GM12878 (cell line): ENCODE results near the gene SLC11A1. TPM values are rescaled to one million over a fixed set of nuclear protein-coding genes. Genes with fewer than 3 reads are reported as not detected.

Experiments
- ATAC-seq: fragments of 200-7000 bp; cut with Tn5 transposase; 3 replicates; pipeline ENCODE4 v1.9.1; 2020; ENCODE audit warnings: mild to moderate bottlenecking, moderate library complexity
- BruUV-seq: library from RNA; stranded (reverse); fragments of 400-500 nt; replicated peaks from 2 replicates; lab custom pipeline; 2021; lab: Mats Ljungman, UMichigan
- CTCF ChIA-PET: fragments of 300-600 bp; sonication (Branson Sonifier 250); formaldehyde crosslinking; extraction: SDS; loops from one replicate; lab custom pipeline; 2021; ENCODE audit warnings: inconsistent platforms; lab: Yijun Ruan, JAX
- POLR2A ChIA-PET: fragments of 350-600 bp; formaldehyde crosslinking; extraction: SDS; loops from one replicate; lab custom pipeline; 2021; ENCODE audit warnings: inconsistent platforms; lab: Charles Lee
- RAD21 ChIA-PET: fragments of 300-600 bp; sonication (Branson Sonifier 250); formaldehyde crosslinking; loops from one replicate; lab custom pipeline; 2023; ENCODE audit warnings: antibody characterized with exemption; ENCODE audit not compliant: unreplicated experiment; lab: Charles Lee
- SMC1A ChIA-PET: fragments of 300-600 bp; sonication (Branson Sonifier 250); formaldehyde crosslinking; loops from one replicate; lab custom pipeline; 2023; ENCODE audit not compliant: unreplicated experiment, uncharacterized antibody; lab: Charles Lee
- DNase-seq: peaks from one replicate; pipeline ENCODE4 v3.0.0-alpha.2; 2011; ENCODE audit warnings: low read depth, low spot score
- FAIRE-seq: peaks from 3 replicates; lab custom pipeline; 2011; peaks lifted over from hg19 to GRCh38; lab: Jason Lieb, UNC
- H2AFZ ChIP-seq: 2 replicates; pipeline ENCODE4 v1.6.0; 2011; ENCODE audit warnings: low read depth, low read length, control low read depth; ENCODE audit not compliant: control insufficient read depth
- H3K27ac ChIP-seq: 2 replicates; pipeline ENCODE4 v1.5.1; 2011; ENCODE audit warnings: control low read depth; ENCODE audit not compliant: control insufficient read depth, insufficient read depth
- H3K27me3 ChIP-seq, 2 experiments: replicated peaks in 1 of 2; 2 replicates each; pipeline versions ENCODE4 v1.6.0 to v1.6.1; 2011; ENCODE audit warnings: low read length in 1 of 2; ENCODE audit not compliant: control insufficient read depth in 2 of 2, insufficient read depth in 2 of 2
- H3K36me3 ChIP-seq, 2 experiments: 2 replicates each; pipeline ENCODE4 v1.5.1; 2011; ENCODE audit warnings: low read length in 1 of 2; ENCODE audit not compliant: control insufficient read depth in 2 of 2, insufficient read depth in 2 of 2
- H3K4me1 ChIP-seq: 2 replicates; pipeline ENCODE4 v1.6.1; 2011; ENCODE audit warnings: mild to moderate bottlenecking, low read length, moderate library complexity, mixed read lengths; ENCODE audit not compliant: control insufficient read depth, insufficient read depth
- H3K4me2 ChIP-seq: 2 replicates; pipeline ENCODE4 v1.6.0; 2011; ENCODE audit warnings: control low read depth; ENCODE audit not compliant: control insufficient read depth, insufficient read depth
- H3K4me3 ChIP-seq: fragments of 200-600 bp; sonication (generic); 2 replicates; pipeline ENCODE4 v1.5.1; 2016
- H3K79me2 ChIP-seq: 2 replicates; pipeline ENCODE4 v1.6.0; 2011; ENCODE audit warnings: low read length; ENCODE audit not compliant: control insufficient read depth, insufficient read depth
- H3K9ac ChIP-seq: 2 replicates; pipeline ENCODE4 v1.8.0; 2011; ENCODE audit warnings: low read length, control low read depth, mixed read lengths; ENCODE audit not compliant: control insufficient read depth, insufficient read depth
- H3K9me3 ChIP-seq: replicated peaks from 3 replicates; pipeline ENCODE4 v1.5.1; 2011; ENCODE audit warnings: mild to moderate bottlenecking, low read length; ENCODE audit not compliant: control insufficient read depth, insufficient read depth
- H4K20me1 ChIP-seq: 2 replicates; pipeline ENCODE4 v1.6.0; 2011; ENCODE audit not compliant: control insufficient read depth, insufficient read depth
- BCL3 ChIP-seq: IDR thresholded peaks from 2 replicates; pipeline ENCODE4 v1.6.1; 2011; ENCODE audit warnings: borderline replicate concordance, low read depth, mild to moderate bottlenecking, moderate library complexity, low read length; ENCODE audit not compliant: insufficient read depth, poor library complexity, severe bottlenecking
- EED ChIP-seq: sonication (generic); IDR thresholded peaks from 2 replicates; pipeline ENCODE4 v1.6.1; 2016; ENCODE audit warnings: antibody characterized with exemption, low read depth
- FOXM1 ChIP-seq: IDR thresholded peaks from 2 replicates; pipeline ENCODE4 v1.6.1; 2012; ENCODE audit warnings: low read depth, mild to moderate bottlenecking, inconsistent platforms, low read length, moderate library complexity
- PAX8 ChIP-seq: fragments of 450-650 bp; IDR thresholded peaks from 2 replicates; pipeline ENCODE4 v1.6.1; 2017; ENCODE audit warnings: mild to moderate bottlenecking, moderate library complexity
- RAD51 ChIP-seq: fragments of 450-650 bp; IDR thresholded peaks from 2 replicates; pipeline ENCODE4 v1.6.1; 2016; ENCODE audit warnings: moderate library complexity, mild to moderate bottlenecking, inconsistent platforms
- RB1 ChIP-seq: fragments of 450-650 bp; formaldehyde crosslinking; IDR thresholded peaks from 2 replicates; pipeline ENCODE4 v1.6.1; 2017; ENCODE audit warnings: mild to moderate bottlenecking, borderline replicate concordance
- RCOR1 ChIP-seq: conservative IDR thresholded peaks from 2 replicates; pipeline ENCODE4 v1.6.1; 2012; ENCODE audit warnings: low read depth, low read length, improper control_type of control experiment
- SPI1 ChIP-seq: IDR thresholded peaks from 2 replicates; pipeline ENCODE4 v1.6.1; 2011; ENCODE audit warnings: low read depth, mild to moderate bottlenecking, low read length, moderate library complexity, borderline replicate concordance; ENCODE audit not compliant: insufficient read depth
- SREBF2 ChIP-seq: IDR thresholded peaks from 2 replicates; pipeline ENCODE4 v1.6.1; 2012; ENCODE audit warnings: mild to moderate bottlenecking, low read length
- STAT3 ChIP-seq: IDR thresholded peaks from 2 replicates; pipeline ENCODE4 v1.6.1; 2011; ENCODE audit warnings: low read depth, low read length, improper control_type of control experiment
- YY1 ChIP-seq: IDR thresholded peaks from 2 replicates; pipeline ENCODE4 v1.6.1; 2011; ENCODE audit warnings: low read depth, mild to moderate bottlenecking, low read length
- ZNF592 ChIP-seq: fragments of 450-650 bp; IDR thresholded peaks from 2 replicates; pipeline ENCODE4 v1.6.1; 2017; ENCODE audit warnings: mild to moderate bottlenecking, moderate library complexity
- WGBS: methylation state at CpG from one replicate; pipeline ENCODE4 v1.1.6; 2016; ENCODE audit warnings: low lambda C conversion rate; ENCODE audit not compliant: insufficient replicate concordance, insufficient coverage; ENCODE audit errors: missing lambda C conversion rate; 5-methylcytosine and 5-hydroxymethylcytosine counted together
- in situ Hi-C: fragments of 300-500 bp; cut with MboI; formaldehyde crosslinking; loops from 9 replicates; pipeline ENCODE4 v1.14.3; 2018; ENCODE audit warnings: mixed read lengths
- intact Hi-C: fragments of 100-400 bp; cut with micrococcal nuclease; formaldehyde crosslinking; loops from one replicate; pipeline ENCODE4 v1.14.2; 2022; ENCODE audit not compliant: unreplicated experiment
- polyA plus RNA-seq, 11 experiments: library from polyadenylated mRNA; depleted of rRNA in 4 of 11; unstranded in 6 of 11; stranded (reverse) in 5 of 11; fragments of >200 nt; fragmentation: Nextera tagmentation in 4 of 11; fragmentation: Illumina TruSeq in 1 of 11; extraction: Ambion mirVana in 4 of 11; extraction: Trizol in 1 of 11; gene quantifications; 1 replicate in 1 of 11; 2 replicates in 10 of 11; pipeline versions ENCODE4 v1.2.1 to v1.2.3, GENCODE V29; 2011 to 2016; ENCODE audit warnings: inconsistent platforms in 2 of 11, missing spikeins in 2 of 11, low read depth in 1 of 11
- total RNA-seq, 4 experiments: library from RNA; depleted of rRNA in 3 of 4; stranded (reverse); fragments of >200 nt in 3 of 4; fragmentation: Illumina TruSeq in 1 of 4; extraction: Trizol in 1 of 4; gene quantifications; 2 replicates each; pipeline versions ENCODE4 v1.2.1 to v1.2.3, GENCODE V29; 2013 to 2021

The SLC11A1 gene
- total and polyA plus RNA-seq, 10 of the 15 experiments (the other 5 are each of a cell fraction or from before 2014, with no cell fraction given): 0.03 to 0.38 (median 0.12) TPM

- intact Hi-C loops (loop anchor here (2.0 to 5.0 kb wide), 4 partner anchors 41 to 259 kb away; partner anchors contain the start of genes ARPC2, BCS1L, CATIP and CNOT9), in situ Hi-C loops (loop anchor here (25.0 kb wide), 1 partner anchor 111 kb away; the partner anchor contains the start of gene TMBIM1)
- H3K36me3 ChIP-seq: peaks cover 7 to 10% of the 10 kb centered on the region in 2 experiments; a peak in 3 of 4 replicates
- RAD21 ChIA-PET: no interaction called here
- BruUV-seq: TSS peak; percentile 85
- no peaks in the 10 kb centered on the region for H3K9me3 ChIP-seq
- peak overlapping the region; percentile 89 for H3K9ac ChIP-seq
- CTCF ChIA-PET: interaction anchor here (1.7 kb wide), 1 partner anchor 111 kb away, joined by 7 read pairs; no protein-coding TSS in a partner anchor
- POLR2A ChIA-PET: interaction anchor here (0.5 to 2.8 kb wide), 3 partner anchors 69 to 112 kb away, joined by 3 to 19 read pairs (median 15); no protein-coding TSS in a partner anchor
- peak overlapping the region; percentile 69 for H2AFZ ChIP-seq
- no peaks in the 10 kb centered on the region for H3K27me3 ChIP-seq
- H3K4me3 ChIP-seq: peak overlapping the region; percentile 84
- peak overlapping the region; percentile 96 for H3K27ac ChIP-seq
- H4K20me1 ChIP-seq: peaks cover 4% of the 10 kb centered on the region; the same call in 1 of the 2 replicates
- no peak for FAIRE-seq
- 1% methylated on average over 59 of the region's 95 CpGs for WGBS
- peaks cover 49% of the 10 kb centered on the region for H3K79me2 ChIP-seq
- peak overlapping the region; percentile 100 for H3K4me2 ChIP-seq
- DNase-seq: no peak
- SMC1A ChIA-PET: interaction anchor here (1.6 kb wide), 1 partner anchor 97 kb away, joined by 5 read pairs; no protein-coding TSS in a partner anchor
- ATAC-seq: peak; percentile 54
- peaks cover 31% of the 10 kb centered on the region for H3K4me1 ChIP-seq
- TF ChIP-seq PAX8 (no peak), RAD51 (no peak), BCL3 (no peak), RB1 (no peak), EED (no peak), YY1 (no peak), ZNF592 (no peak), SPI1 (peak; percentile 11; the same call in 1 of the 2 replicates), FOXM1 (no peak), RCOR1 (no peak), STAT3 (no peak), SREBF2 (no peak)
Observed at GRCh38 chr2:218398437-218399390, 16.6 kb downstream of the SLC11A1 start.
